Neural cell (in vitro differentiated cells): Measurements from ENCODE around the gene TFPT. TPM values are rescaled to one million over a fixed set of nuclear protein-coding genes. Genes with fewer than 3 reads are reported as not detected.

Experiments
- H2AFZ ChIP-seq: fragments of 200-600, 300-800 bp; sonication (generic), shearing (Covaris generic); 2 replicates; pipeline ENCODE4 v1.6.0; 2014; ENCODE audit warnings: low read depth, mild to moderate bottlenecking, antibody characterized with exemption, low read length, moderate library complexity
- H3F3A ChIP-seq: fragments of 200-600 bp; shearing (Covaris generic); 2 replicates; pipeline ENCODE4 v1.6.1; 2016; ENCODE audit warnings: mild to moderate bottlenecking, moderate library complexity, mixed read lengths, antibody characterized with exemption, low read length; ENCODE audit not compliant: insufficient read depth, poor library complexity, severe bottlenecking
- H3K27ac ChIP-seq: fragments of 200-600, 300-800 bp; sonication (generic), shearing (Covaris generic); 2 replicates; pipeline ENCODE4 v1.5.1; 2014; ENCODE audit warnings: mild to moderate bottlenecking, low read length, moderate library complexity
- H3K27me3 ChIP-seq: fragments of 300-800, 200-600 bp; sonication (generic), shearing (Covaris generic); 2 replicates; pipeline ENCODE4 v1.6.0; 2014; ENCODE audit warnings: mild to moderate bottlenecking, low read depth, low read length, moderate library complexity; ENCODE audit not compliant: insufficient read depth
- H3K36me3 ChIP-seq: fragments of 300-800, 200-600 bp; sonication (generic), shearing (Covaris generic); 2 replicates; pipeline ENCODE4 v1.5.1; 2014; ENCODE audit warnings: mild to moderate bottlenecking, antibody characterized with exemption, low read length, moderate library complexity; ENCODE audit not compliant: insufficient read depth
- H3K4me2 ChIP-seq: fragments of 300-800, 200-600 bp; sonication (generic), shearing (Covaris generic); 2 replicates; pipeline ENCODE4 v1.6.0; 2014; ENCODE audit warnings: mild to moderate bottlenecking, low read length
- H3K4me3 ChIP-seq: fragments of 300-800, 200-600 bp; sonication (generic), shearing (Covaris generic); 2 replicates; pipeline ENCODE4 v1.5.1; 2014; ENCODE audit warnings: mild to moderate bottlenecking, low read length, moderate library complexity
- H3K79me2 ChIP-seq: fragments of 200-600 bp; shearing (Covaris generic); replicated peaks from 2 replicates; pipeline ENCODE4 v1.6.0; 2014; ENCODE audit warnings: mild to moderate bottlenecking, low read length, moderate library complexity; ENCODE audit not compliant: insufficient read depth
- H3K9ac ChIP-seq: fragments of 300-800, 200-600 bp; sonication (generic), shearing (Covaris generic); 2 replicates; pipeline ENCODE4 v1.6.1; 2016; ENCODE audit warnings: mild to moderate bottlenecking, low read length, mixed read lengths
- H3K9me2 ChIP-seq: fragments of 200-600 bp; shearing (Covaris generic); 2 replicates; pipeline ENCODE4 v1.6.1; 2016; ENCODE audit warnings: mild to moderate bottlenecking, low read length, mixed read lengths; ENCODE audit not compliant: insufficient read depth
- H3K9me3 ChIP-seq: fragments of 200-600, 300-800 bp; sonication (generic), shearing (Covaris generic); 2 replicates; pipeline ENCODE4 v1.6.1; 2016; ENCODE audit warnings: mild to moderate bottlenecking, mixed run types, low read length, moderate library complexity, mixed read lengths
- H4K20me1 ChIP-seq: fragments of 200-600 bp; shearing (Covaris generic); 2 replicates; pipeline ENCODE4 v1.6.1; 2016; ENCODE audit warnings: mild to moderate bottlenecking, mixed run types; ENCODE audit not compliant: insufficient read depth
- EP300 ChIP-seq: fragments of 450-650 bp; conservative IDR thresholded peaks from 2 replicates; pipeline ENCODE4 v1.6.1; 2014; ENCODE audit warnings: antibody characterized with exemption, mild to moderate bottlenecking, moderate library complexity; ENCODE audit not compliant: poor library complexity, severe bottlenecking
- EZH2 ChIP-seq: fragments of 200-600, 300-800 bp; shearing (Covaris generic), sonication (generic); IDR thresholded peaks from 2 replicates; pipeline ENCODE4 v1.6.1; 2014; ENCODE audit warnings: antibody characterized with exemption, low read length, borderline replicate concordance, mild to moderate bottlenecking; ENCODE audit not compliant: insufficient read depth, poor library complexity, severe bottlenecking
- MXI1 ChIP-seq: fragments of 450-650 bp; conservative IDR thresholded peaks from 2 replicates; pipeline ENCODE4 v1.6.1; 2014; ENCODE audit warnings: antibody characterized with exemption, mild to moderate bottlenecking; ENCODE audit not compliant: poor library complexity, severe bottlenecking
- POLR2AphosphoS5 ChIP-seq: IDR thresholded peaks from 2 replicates; pipeline ENCODE4 v1.6.1; 2012
- RAD21 ChIP-seq: fragments of 450-650 bp; conservative IDR thresholded peaks from 2 replicates; pipeline ENCODE4 v1.6.1; 2014; ENCODE audit warnings: antibody characterized with exemption, mild to moderate bottlenecking, moderate library complexity
- SMC3 ChIP-seq: fragments of 450-650 bp; conservative IDR thresholded peaks from 2 replicates; pipeline ENCODE4 v1.6.1; 2014; ENCODE audit warnings: antibody characterized with exemption, mild to moderate bottlenecking, moderate library complexity; ENCODE audit not compliant: poor library complexity
- TAF1 ChIP-seq: IDR thresholded peaks from 2 replicates; pipeline ENCODE4 v1.6.1; 2012; ENCODE audit warnings: low read depth
- polyA plus RNA-seq: library from polyadenylated mRNA; depleted of rRNA; stranded (reverse); fragments of >200 nt; gene quantifications from 2 replicates; pipeline ENCODE4 v1.2.3, GENCODE V29; 2014
- TF ChIP-seq, protein P1 (sequence below): IDR thresholded peaks from 2 replicates; pipeline ENCODE4 v1.6.1; 2012; ENCODE audit warnings: borderline replicate concordance
- TF ChIP-seq, protein P2 (sequence below): fragments of 450-650 bp; IDR thresholded peaks from 2 replicates; pipeline ENCODE4 v1.5.1; 2014; ENCODE audit warnings: antibody characterized with exemption, mild to moderate bottlenecking, moderate library complexity; ENCODE audit not compliant: poor library complexity, severe bottlenecking

Gene TFPT
- polyA plus RNA-seq, 1 donor from 2014 or later: 24.3 TPM

DNA sequence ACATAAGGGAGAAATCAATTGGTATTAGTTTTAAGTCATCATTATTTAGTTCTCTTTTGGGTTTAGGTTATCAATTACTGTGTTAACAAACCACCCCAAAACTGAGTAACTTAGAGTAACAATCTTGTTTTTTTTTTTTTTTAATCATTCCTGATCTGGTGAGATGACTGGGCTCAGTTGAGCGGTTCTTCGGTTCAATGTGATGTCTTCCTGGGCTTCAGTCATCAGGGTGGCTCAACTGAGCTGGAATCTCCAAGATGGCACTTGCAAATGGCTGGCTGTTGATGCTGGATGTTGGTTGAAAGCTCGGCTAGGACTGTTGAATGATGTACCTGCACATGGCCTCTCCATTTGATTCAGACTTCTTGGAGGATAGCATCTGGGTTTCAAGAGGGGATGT is 31.0 kb downstream of the TFPT start:
- TF ChIP-seq EP300 (no peak), SMC3 (no peak), MXI1 (no peak), RAD21 (no peak), POLR2AphosphoS5 (no peak), EZH2 (no peak), TAF1 (no peak)
- TF ChIP-seq, protein P1, sequence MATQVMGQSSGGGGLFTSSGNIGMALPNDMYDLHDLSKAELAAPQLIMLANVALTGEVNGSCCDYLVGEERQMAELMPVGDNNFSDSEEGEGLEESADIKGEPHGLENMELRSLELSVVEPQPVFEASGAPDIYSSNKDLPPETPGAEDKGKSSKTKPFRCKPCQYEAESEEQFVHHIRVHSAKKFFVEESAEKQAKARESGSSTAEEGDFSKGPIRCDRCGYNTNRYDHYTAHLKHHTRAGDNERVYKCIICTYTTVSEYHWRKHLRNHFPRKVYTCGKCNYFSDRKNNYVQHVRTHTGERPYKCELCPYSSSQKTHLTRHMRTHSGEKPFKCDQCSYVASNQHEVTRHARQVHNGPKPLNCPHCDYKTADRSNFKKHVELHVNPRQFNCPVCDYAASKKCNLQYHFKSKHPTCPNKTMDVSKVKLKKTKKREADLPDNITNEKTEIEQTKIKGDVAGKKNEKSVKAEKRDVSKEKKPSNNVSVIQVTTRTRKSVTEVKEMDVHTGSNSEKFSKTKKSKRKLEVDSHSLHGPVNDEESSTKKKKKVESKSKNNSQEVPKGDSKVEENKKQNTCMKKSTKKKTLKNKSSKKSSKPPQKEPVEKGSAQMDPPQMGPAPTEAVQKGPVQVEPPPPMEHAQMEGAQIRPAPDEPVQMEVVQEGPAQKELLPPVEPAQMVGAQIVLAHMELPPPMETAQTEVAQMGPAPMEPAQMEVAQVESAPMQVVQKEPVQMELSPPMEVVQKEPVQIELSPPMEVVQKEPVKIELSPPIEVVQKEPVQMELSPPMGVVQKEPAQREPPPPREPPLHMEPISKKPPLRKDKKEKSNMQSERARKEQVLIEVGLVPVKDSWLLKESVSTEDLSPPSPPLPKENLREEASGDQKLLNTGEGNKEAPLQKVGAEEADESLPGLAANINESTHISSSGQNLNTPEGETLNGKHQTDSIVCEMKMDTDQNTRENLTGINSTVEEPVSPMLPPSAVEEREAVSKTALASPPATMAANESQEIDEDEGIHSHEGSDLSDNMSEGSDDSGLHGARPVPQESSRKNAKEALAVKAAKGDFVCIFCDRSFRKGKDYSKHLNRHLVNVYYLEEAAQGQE: no peak
- TF ChIP-seq, protein P2, sequence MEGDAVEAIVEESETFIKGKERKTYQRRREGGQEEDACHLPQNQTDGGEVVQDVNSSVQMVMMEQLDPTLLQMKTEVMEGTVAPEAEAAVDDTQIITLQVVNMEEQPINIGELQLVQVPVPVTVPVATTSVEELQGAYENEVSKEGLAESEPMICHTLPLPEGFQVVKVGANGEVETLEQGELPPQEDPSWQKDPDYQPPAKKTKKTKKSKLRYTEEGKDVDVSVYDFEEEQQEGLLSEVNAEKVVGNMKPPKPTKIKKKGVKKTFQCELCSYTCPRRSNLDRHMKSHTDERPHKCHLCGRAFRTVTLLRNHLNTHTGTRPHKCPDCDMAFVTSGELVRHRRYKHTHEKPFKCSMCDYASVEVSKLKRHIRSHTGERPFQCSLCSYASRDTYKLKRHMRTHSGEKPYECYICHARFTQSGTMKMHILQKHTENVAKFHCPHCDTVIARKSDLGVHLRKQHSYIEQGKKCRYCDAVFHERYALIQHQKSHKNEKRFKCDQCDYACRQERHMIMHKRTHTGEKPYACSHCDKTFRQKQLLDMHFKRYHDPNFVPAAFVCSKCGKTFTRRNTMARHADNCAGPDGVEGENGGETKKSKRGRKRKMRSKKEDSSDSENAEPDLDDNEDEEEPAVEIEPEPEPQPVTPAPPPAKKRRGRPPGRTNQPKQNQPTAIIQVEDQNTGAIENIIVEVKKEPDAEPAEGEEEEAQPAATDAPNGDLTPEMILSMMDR: no peak
- H3K9me3 ChIP-seq: no peaks in the 10 kb centered on the region

DNA sequence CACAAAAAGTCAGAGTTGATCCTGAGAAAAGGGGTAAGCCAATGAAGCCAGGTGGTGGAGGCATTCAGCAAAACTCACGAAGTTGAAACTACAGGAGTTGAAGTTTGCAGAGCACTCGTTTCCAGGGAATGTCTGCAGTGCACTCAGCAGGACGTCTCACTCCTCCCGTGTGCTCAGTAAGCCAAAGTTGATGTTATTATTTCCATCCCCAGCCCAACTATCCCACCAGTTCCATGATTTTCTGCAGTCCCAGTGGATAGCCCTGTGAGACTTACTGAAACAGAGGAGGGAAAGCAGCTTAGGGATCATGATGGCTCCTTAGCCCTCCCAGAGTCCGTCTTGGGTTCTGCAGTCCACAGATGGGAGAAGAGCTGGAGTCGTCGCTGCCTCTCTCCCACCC is 34.4 kb downstream of the TFPT start, which contains the start of gene TARM1:
Gene TARM1 (minus strand): TSS at position 334 of the 400 bp plus-strand sequence. CDS start 25 bp downstream, at position 309.
- Histone ChIP-seq H3K27me3 (no peaks in the 10 kb centered on the region), H3F3A (no peaks in the 10 kb centered on the region), H3K36me3 (no peaks in the 10 kb centered on the region), H2AFZ (no peak within 1 kb of the TSS), H3K9me3 (no peaks in the 10 kb centered on the region), H4K20me1 (no peaks in the 10 kb centered on the region), H3K27ac (no peak within 1 kb of the TSS), H3K4me2 (no peak within 1 kb of the TSS), H3K9ac (no peak within 1 kb of the TSS), H3K4me3 (no peak within 1 kb of the TSS), H3K79me2 (no peaks in the 10 kb centered on the region), H3K9me2 (no peaks in the 10 kb centered on the region)
- TF ChIP-seq POLR2AphosphoS5 (no peak), SMC3 (no peak), EZH2 (no peak), MXI1 (no peak), RAD21 (no peak), EP300 (no peak), TAF1 (no peak)
- TF ChIP-seq, protein P1: no peak
- TF ChIP-seq, protein P2: no peak

More for the DNA sequence above, 31.0 kb downstream of the TFPT start:
- H3K4me2 ChIP-seq: no peak overlapping the region
- no peak overlapping the region for H3K27ac ChIP-seq
- no peaks in the 10 kb centered on the region for H3K9me2 ChIP-seq
- H3K9ac ChIP-seq: no peak overlapping the region
- no peaks in the 10 kb centered on the region for H4K20me1 ChIP-seq
- no peak overlapping the region for H2AFZ ChIP-seq
- no peak overlapping the region for H3K4me3 ChIP-seq
- H3F3A ChIP-seq: no peaks in the 10 kb centered on the region
- no peaks in the 10 kb centered on the region for H3K36me3 ChIP-seq
- no peaks in the 10 kb centered on the region for H3K79me2 ChIP-seq
- no peaks in the 10 kb centered on the region for H3K27me3 ChIP-seq
